GM18517 (cell line): ENCODE results near the gene KLHDC7B.
"Not testable (repeated sequence)": the region's sequence is repeated elsewhere in the genome, so short reads cannot be mapped to it uniquely, and the experiment has no call there.

Experiments
- ATAC-seq: cut with Tn5 transposase; IDR thresholded peaks from one replicate; pipeline ENCODE4 v1.9.1; 2021; ENCODE audit warnings: mild to moderate bottlenecking, moderate library complexity; ENCODE audit not compliant: unreplicated experiment

KLHDC7B gene

DNA sequence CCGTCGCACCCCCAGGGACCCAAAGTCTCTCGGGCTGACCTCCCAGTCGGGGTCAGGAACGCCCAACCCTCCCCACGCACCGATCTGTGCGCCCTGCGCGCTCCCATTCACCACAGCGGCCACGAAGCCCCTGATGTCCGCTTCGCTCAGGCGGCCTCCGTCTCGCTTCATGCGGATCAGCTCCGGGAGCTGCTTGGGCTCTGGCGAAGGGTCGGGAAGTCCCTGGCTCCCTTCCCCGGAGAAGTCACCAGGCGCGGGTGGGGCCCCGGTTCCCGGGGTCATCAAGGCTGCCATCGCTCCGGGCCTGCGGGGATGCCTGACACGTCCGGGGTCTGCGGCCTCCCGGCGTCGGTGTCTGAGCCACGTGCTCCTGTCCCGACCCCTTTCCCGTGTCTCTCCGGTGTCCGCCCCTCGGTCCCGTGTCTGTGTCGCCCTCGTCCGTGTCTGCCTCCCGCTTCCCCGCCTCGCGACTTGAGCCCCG lies 16.2 kb upstream of the KLHDC7B start:
- ATAC-seq, result no peak

DNA sequence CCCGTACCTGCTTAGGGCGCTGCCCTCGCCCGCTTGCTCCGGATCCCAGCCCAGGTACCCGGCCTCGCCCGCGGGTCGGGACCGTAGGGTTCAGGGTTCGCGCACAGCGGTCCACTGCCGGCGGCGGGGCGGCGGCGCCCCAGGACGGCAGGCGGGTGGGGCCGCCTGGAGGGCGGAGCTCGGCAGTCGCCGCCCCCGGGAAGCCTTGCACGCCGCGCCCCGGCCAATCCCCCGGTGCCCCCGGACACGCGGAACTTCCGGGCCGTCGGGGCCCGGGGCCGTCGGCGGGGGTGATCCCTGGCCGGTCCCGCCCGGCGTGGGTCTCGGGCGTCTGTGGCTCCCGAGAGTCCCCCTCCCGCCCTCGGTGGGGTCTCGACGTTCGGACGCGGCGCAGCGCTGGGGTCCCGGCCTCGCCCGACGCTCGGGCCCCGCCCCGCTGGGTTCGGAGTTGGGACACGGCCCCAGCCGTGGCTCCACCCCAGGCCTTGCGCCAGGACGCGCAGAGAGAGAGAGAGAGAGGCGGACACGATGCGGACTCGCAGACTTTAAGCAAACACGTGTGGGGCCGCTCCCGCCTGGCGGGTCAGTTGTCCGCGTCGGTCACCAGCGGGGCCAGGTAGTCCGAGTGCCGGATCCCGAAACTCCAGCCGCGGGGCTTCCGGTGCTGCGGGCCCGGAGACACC lies 15.7 kb upstream of the KLHDC7B start, which contains the start of gene TYMP:
Gene TYMP (minus strand): TSS at position 116 of the 683 bp plus-strand sequence. CDS start 303 bp downstream, outside the sequence.
- peak; percentile 22 for ATAC-seq

DNA sequence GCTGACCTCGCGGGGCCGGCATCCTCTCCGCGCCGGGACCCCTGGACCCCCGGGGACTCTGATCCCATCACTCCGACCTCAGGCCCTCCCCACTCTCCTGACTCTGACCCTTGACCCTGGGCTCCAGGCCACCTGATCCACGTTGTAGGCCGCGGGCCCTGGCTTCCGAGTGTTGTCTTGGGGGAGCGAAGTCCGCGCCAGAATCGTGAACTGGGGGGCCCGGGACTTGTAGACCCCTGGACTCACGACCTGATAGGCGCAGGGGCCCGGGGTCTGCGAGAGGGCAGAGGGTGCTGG lies 15.2 kb upstream of the KLHDC7B start:
- no peak for ATAC-seq

DNA sequence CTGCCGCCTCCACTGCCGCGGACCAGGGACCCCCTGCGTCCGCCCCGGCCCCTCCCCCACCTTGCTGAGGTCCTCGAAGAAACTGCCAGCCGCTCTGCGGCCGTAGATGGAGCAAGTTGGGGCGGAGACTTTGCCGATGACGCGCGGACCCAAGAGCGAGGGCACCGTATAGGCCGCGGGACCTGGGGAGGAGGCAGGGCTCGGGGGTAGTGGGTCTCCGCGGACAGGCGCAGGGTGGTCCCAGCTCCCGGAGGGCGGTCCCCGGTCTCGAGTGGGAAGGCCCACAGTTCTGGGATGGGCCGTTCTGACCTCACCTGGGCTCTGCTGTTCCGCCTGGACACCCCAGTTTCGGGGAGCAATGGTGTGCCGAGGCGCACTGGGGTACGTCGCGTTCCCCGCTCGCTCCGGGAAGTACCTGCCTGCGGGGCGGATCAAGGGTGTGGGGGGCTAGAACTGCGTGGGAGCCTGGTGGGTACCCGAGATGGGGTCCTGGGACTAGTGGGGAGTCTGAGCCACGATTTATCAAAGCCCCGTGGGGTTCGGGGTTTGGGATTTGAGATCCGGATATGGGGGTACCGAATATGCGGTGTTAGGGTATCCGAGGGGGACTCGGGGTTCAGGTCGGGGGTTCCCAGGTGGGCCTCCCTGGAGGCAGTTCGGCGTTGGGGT lies 14.7 kb upstream of the KLHDC7B start:
- ATAC-seq, result no peak

DNA sequence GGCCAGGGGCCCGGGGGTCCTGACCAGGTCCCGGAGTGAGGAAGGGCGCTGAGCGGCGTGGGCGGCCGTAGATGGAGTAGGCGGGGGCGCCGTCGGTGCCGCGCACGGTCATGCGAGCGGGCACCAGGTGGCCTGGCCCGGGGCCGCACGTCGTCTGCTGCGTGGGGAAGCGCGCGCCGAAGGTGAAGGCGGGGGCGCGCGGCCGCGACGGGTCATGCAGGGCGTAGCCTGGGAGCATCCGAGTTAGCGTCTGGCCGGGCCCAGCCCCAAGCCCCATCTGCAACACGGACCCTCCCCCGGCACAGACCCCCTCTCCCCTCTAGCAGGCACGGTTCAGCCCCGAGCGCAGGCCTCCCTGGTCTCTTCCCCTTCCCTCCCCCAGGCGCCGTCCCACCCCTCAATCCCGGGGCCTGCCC lies 14.1 kb upstream of the KLHDC7B start:
- no peak for ATAC-seq

DNA sequence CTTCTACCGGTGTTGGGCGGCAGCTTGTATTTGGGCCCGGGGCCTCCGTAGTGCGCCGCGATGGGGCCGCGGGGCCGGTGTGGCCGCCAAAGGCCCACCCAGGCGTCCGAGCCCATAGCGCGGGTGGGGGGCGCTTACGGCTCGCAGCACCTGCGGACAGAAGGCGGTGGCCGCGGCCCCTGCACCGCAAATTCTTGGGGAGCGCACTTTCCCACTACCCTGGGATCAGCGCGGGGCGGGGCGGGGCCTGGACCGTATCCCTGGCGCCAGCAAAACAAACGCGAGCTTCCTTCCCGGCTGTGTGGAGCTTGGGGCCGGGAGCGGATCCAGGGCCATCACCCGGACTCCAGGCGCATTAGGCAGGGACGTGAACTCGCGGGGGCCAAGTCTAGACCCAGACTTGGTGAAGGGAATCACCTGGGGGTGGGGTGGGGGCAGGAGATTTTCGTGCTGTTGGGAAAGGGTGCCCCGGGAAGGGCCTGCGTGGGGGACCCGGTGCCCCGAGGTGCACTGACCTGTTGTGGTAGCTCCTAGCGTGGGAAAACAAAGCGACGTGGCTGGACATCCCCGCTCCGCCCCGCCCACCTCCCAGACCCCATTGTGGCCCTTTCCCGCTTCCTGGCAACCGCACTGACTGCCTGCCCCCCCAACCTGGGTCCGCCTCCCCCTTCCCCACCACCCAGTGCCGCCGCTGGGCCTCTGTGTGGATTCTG lies 13.6 kb upstream of the KLHDC7B start:
- no peak for ATAC-seq

DNA sequence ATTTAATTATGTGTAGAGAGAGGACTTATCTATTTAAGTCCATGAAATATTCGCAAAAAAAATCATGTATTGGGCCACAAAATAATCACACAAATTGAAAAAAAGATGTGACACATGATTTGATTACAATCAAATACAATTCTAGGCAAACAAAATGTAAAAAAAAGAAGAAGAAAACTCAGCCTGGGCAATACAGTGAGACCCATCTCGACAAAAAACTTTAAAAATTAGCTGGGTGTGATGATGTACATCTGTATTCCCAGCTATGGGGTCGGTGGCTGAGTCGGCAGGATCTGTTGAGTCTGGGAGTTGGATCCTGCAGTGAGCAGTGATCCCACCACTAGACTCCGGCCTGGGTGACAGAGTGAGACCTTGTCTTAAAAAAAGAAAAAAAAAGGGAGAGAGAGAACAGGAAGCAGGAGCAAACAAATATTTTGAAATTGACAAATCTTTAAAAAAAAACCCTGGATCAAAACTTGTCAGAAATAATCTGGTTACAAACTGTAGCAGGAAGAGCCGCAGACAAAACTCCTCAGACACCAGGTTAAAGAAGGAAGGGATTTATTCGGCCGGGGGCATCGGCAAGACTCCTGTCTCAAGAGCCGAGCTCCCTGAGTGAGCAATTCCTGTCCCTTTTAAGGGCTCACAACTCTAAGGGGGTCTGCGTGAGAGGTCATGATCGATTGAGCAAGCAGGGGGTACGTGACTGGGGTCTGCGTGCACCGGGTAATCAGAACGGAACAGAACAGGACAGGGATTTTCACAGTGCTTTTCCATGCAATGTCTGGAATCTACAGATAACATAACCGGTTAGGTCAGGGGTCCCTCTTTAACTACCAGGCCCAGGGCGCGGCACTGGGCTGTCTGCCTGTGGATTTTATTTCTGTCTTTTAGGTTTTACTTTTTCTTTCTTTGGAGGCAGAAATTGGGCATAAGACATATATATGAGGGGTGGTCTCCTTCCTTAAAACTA lies 12.6 kb upstream of the KLHDC7B start:
- no peak for ATAC-seq

DNA sequence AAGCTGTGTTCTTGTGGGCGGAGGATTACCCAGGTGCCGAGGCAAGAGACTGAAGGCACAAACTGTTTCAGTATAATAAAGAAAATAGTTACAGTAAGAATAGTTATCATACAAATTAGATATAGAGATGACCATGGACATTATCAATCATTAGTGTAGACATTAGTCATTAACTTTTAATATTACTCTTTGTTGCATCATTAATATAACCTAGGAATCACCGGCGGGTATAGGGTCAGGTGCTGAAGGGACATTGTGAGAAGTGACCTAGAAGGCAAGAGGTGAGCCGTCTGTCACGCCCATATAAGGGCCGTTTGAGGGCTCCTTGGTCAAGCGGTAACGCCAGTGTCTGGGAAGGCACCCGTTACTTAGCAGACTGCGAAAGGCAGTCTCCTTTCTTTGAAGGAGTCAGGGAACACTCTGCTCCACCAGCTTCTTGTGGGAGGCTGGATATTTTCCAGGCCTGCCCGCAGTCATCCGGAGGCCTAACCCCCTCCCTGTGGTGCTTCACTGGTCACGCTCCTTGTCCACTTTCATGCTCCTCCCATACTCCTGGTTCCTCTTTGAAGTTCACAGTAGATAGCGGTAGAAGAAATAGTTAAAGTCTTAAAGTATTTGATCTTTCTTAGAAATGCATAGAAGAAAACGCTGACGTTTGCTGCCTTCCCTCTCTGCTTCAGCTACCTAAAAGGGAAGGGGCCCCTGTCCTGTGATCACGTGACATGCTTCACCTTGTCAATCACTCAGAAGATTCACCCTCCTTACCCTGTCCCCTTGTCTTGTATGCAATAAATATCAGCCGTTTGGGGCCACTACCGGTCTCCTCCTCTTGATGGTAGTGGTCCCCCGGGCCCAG lies 11.6 kb upstream of the KLHDC7B start:
- ATAC-seq, result not testable (repeated sequence)

DNA sequence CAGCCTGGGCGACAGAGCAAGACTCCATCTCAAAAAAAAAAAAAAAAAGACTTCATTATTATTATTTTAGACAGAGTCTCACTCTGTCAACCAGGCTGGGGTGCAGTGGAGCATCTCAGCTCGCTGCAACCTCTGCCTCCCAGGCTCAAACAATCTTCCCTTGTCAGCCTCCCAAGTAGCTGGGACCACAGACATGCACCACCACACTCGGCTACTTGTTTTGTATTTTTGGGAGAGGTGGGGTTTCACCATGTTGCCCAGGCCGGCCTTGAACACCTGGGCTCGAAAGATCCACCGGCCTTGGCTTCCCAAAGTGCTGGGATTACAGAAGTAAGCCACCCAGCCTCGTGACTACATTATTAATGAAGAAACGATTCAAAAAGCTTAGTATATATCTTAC lies 10.6 kb upstream of the KLHDC7B start:
- ATAC-seq, result no peak

DNA sequence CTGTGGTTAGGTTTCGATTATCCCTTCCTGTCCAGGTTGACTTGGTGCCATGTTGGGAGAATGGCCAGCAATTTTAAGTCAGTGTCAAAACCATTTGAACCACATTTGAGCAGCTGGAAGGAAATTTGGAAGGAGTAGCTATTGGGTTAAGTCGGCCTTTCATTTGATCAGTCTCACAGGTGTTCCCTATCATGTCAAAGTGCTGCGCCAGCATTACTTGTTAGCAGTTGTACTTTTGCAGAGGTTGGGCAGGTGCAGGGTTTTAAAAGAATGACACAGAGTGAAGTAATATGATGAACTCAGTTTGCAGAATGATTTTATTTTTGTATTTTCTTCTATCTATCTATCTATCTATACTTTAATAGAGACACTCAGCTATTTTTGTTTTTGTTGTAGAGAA lies 9.5 kb upstream of the KLHDC7B start:
- no peak for ATAC-seq

DNA sequence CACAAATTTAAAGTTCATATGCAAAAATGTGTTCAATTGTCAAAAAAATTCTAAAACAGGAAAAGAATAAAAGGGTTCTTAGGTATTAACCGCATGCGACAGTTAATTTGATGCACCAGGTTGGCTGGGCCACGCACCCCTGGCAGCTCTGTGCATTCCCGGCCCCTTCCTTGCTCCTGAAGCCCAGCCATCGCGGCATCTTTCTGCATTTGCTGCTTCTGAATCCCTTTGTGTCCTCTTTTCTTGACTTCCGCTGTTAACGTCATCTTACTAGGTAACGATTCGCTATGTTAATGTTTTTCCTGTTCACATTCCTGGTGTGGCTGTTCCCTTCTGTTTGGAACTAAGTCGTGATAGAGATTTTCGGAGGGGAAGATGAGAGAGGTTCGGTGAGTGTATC lies 7.9 kb upstream of the KLHDC7B start:
- no peak for ATAC-seq

DNA sequence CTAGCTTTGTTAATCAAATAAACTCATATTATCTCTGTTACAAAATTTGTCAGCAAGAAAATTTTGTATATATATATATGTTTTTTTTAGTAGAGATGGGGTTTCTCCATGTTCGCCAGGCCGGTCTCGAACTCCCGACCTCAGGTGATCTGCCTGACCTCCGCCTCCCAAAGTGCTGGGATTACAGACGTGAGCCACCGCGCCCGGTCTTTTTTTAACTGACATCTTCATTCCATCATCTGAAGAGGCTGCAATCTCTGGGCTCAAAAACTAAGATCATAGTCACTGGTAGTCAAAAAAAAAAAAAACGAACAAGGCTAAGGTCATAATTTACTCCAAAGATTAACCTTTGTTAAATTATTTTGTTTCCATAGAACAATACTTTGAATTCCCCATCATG lies 5.3 kb upstream of the KLHDC7B start:
- ATAC-seq, result no peak

DNA sequence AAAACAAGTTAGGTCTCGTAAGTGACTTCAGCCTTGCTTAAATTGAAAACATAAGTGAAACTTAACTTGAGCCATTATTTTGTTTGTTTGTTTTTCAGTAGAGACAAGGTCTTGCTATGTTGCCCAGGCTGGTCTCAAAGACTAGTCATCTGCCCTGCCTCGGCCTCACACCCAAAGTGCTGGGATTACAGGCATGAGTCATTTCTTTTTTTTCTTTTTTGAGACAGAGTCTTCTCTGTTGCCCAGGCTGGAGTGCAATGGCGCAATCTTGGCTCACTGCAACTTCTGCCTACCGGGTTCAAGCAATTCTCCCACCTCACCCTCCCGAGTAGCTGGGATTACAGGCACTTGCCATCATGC lies 4.1 kb upstream of the KLHDC7B start:
- ATAC-seq, result not testable (repeated sequence)

DNA sequence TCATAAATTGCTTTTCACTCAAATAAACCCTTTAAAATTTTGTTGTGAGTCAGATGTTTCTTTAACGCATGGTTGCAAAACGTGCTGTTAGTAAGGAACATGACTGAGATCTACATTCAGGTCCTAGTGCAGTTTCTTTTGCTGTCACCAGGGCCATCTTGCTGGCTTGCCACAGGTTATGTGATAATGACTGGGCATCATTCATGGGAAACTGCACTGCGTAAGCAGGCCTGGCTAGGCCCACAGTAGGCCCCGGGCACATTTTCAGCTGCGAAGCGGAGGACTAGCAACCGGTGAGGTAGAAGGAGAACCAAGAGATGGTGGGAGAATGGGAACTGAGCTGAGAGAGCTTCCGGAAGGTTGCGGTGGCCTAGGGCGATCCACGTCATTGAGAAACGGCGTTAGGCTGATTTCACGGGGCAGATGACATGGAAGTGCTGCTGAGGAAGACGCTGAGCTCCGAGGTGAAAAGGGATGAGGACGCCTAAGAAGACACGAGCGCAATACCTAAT lies 3.2 kb upstream of the KLHDC7B start:
- no peak for ATAC-seq

DNA sequence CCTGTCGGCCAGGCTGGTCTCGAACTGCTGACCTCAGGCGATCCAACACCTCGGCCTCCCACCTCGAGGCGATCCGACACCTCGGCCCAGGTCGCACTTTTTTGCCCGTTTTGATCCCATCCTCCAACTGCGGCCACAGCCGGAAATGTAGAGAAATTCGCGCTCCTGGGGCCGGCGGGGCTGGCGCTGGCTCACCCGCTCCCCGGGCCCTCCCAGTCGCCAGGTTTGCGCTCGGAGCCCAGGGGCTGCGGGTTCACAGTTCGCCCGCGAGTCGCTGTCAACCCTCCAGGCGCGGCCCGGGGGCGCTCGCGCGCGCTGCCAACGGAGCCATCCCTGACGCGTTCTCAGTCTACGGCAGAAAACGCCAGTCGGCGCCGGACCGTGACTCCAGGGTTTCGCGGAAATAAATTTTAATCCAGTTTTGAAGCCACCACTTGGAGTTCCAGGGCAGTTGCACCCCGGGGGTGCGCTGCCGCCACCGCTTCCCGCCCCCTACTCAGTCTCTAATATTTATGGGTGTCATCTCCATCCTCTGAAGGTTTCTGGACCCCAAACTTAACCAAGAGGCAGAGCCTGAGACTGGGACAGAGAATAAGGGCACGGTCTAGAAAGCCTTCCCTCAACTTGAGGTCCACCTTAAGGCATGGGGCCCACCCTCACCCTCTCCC lies 1.5 kb upstream of the KLHDC7B start:
- no peak for ATAC-seq

DNA sequence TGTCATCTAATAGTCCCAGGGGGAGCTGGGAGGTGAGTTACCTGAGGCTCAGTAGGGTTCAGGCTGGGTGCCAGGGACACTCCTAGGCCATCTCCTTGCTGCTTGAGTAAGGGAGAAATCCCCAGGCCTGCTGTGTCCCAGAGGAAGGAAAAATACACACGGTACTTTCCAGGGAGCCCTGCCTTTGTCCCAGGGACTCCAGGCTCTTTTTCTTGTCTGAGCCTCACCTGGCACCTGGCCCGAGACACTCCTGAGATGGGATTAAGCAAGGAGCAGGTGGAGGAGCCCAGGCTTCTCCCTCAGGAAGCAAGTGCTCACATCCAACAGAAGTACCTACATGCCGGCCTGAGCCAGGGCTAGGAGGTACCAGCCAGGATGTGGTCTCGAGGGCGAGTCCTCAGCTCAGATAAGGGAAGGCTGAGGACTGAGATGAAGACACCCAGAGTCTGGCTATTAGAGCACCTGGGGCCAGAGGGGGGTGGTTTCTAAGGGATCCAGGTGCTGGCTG lies 899 bp upstream of the KLHDC7B start:
- ATAC-seq, result no peak

DNA sequence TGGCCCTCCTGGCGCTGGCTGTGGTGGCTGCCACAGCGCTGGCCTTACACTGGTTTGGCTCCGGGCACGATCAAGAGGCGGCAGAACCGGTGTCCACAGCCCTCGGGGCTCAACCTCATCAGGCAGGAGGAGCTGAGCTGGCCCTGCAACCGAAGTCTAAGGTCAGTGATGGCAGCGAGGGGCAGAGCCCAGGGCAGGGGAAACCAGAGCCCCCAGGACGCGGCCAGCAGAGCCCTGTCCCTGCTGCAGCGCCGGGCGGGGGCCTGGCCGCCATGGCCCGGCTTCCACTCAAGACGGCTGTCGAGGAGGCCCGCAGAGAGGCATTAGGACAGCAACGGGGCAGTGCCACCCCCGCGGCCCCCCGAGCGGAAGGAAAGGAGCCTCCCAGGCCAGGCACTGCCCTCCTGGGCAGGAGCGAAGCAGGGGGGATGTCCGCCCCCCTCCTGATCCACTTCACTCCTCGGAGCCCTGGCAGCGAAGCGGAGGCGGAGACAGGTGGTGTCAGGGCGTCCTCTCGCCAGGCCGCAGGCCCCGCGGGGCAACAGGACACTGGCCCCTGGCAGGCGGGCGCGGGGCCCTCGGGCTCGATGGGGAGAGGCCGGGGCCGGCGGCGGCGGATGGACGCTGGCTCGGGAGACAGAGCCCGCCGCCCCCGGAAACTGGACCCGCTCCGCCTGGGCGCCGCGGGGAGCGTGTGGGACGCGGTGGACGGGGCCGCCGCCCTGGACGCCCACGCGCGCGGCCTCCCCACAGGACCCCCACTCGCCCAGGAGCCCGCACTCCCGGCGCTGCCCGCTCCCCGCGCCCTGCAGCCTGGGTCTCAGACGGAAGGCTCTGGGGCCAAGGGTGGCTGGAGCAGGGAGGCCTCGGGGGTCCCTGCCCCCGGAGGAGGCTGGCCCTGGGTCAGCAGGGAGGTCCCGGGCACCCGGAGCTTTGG lies 895 bp downstream of the KLHDC7B start:
- no peak for ATAC-seq
